PC-9 (cell line): ENCODE data around the gene FAM124B.

Experiments
- CTCF ChIP-seq: fragments of 200-600 bp; sonication (generic); conservative IDR thresholded peaks from 2 replicates; pipeline ENCODE4 v1.6.1; 2017; ENCODE audit warnings: mixed run types, antibody characterized with exemption, mild to moderate bottlenecking, moderate library complexity
- EZH2 ChIP-seq: fragments of 200-600 bp; sonication (generic); IDR thresholded peaks from 2 replicates; pipeline ENCODE4 v1.8.0; 2017; ENCODE audit warnings: antibody characterized with exemption, low read depth

- TF ChIP-seq CTCF (no peak), EZH2 (no peak)
Observed at GRCh38 chr2:224404796-224405195, 2.9 kb upstream of the FAM124B start.
